Calu3 (cell line): ENCODE results near the gene UCP3. TPM values are rescaled to one million over a fixed set of nuclear protein-coding genes. Genes with fewer than 3 reads are reported as not detected.

ENCODE experiments used
- BruUV-seq: library from RNA; stranded (reverse); fragments of 400-500 nt; replicated peaks from 2 replicates; lab custom pipeline; 2021; lab: Mats Ljungman, UMichigan
- CTCF ChIA-PET: fragments of 300-600 bp; sonication (Branson Sonifier 250); formaldehyde crosslinking; loops from one replicate; lab custom pipeline; 2022; ENCODE audit warnings: antibody characterized with exemption; lab: Charles Lee
- DNase-seq: peaks from one replicate; pipeline ENCODE4 v3.0.0; 2022
- H3K27ac Mint-ChIP-seq: one replicate; pipeline ENCODE4 v1.8.0; 2022; ENCODE audit warnings: mixed read lengths; ENCODE audit not compliant: unreplicated experiment
- H3K27me3 Mint-ChIP-seq: one replicate; pipeline ENCODE4 v1.8.0; 2022; ENCODE audit warnings: mixed read lengths; ENCODE audit not compliant: unreplicated experiment
- H3K36me3 Mint-ChIP-seq: one replicate; pipeline ENCODE4 v1.8.0; 2022; ENCODE audit warnings: mild to moderate bottlenecking, moderate library complexity, mixed read lengths; ENCODE audit not compliant: insufficient read depth, unreplicated experiment
- H3K4me1 Mint-ChIP-seq: one replicate; pipeline ENCODE4 v1.8.0; 2022; ENCODE audit warnings: mild to moderate bottlenecking, low read depth, mixed read lengths; ENCODE audit not compliant: unreplicated experiment
- H3K4me3 Mint-ChIP-seq: one replicate; pipeline ENCODE4 v1.8.0; 2022; ENCODE audit warnings: mild to moderate bottlenecking, low read depth, moderate library complexity, mixed read lengths; ENCODE audit not compliant: unreplicated experiment
- H3K9me3 Mint-ChIP-seq: one replicate; pipeline ENCODE4 v1.8.0; 2022; ENCODE audit warnings: low read depth, mixed read lengths; ENCODE audit not compliant: unreplicated experiment
- intact Hi-C: fragments of 100-400 bp; cut with micrococcal nuclease; formaldehyde crosslinking; loops from one replicate; pipeline ENCODE4 v1.10.0; 2022; ENCODE audit not compliant: unreplicated experiment
- total RNA-seq: library from RNA; stranded (reverse); gene quantifications from 2 replicates; pipeline ENCODE4 v1.2.3, GENCODE V29; 2022
- TF ChIP-seq, protein P1 (sequence below): fragments of 200-600 bp; IDR thresholded peaks from one replicate; pipeline ENCODE4 v1.8.0; 2022; ENCODE audit warnings: antibody characterized with exemption; ENCODE audit not compliant: unreplicated experiment

UCP3 gene
- total RNA-seq, 1 experiment from 2014 or later, result 1.9 TPM

DNA sequence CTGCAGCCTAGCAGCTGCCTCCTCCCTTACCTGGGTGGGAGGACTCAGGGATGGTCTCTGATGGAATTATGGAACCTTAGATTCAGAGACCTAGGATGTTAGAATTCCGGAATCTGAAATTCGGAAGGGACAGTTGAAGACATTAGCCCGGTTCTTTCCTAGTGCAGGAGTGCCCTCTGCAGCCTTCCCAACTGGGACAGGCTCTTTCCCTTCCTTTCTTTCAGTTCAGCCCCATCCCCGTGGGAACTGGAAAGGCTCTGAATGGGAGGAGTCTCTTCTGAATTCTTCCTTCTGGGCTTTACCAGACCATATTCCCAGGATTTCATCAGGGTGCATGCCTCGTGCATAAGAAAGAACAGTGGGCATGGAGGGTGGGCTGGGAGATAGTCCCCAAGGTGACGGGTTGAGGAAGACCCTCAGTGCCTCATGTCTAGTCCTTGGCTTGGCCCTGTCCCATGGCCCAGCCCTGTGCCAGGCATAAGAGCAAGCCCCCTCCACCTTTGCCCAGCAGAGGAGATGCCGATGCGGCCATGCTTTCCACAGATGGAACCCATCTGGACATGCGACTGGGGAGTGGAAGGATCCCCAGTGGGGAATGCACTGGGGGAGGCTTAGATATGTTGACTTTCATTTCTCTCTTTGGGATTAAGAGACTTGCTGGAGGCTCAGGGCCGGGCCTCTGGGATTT, 43.7 kb downstream of the UCP3 start:
- CTCF ChIA-PET, result no interaction called here
- TF ChIP-seq, protein P1, sequence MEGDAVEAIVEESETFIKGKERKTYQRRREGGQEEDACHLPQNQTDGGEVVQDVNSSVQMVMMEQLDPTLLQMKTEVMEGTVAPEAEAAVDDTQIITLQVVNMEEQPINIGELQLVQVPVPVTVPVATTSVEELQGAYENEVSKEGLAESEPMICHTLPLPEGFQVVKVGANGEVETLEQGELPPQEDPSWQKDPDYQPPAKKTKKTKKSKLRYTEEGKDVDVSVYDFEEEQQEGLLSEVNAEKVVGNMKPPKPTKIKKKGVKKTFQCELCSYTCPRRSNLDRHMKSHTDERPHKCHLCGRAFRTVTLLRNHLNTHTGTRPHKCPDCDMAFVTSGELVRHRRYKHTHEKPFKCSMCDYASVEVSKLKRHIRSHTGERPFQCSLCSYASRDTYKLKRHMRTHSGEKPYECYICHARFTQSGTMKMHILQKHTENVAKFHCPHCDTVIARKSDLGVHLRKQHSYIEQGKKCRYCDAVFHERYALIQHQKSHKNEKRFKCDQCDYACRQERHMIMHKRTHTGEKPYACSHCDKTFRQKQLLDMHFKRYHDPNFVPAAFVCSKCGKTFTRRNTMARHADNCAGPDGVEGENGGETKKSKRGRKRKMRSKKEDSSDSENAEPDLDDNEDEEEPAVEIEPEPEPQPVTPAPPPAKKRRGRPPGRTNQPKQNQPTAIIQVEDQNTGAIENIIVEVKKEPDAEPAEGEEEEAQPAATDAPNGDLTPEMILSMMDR, result no peak
- no peak for DNase-seq
- H3K4me3 Mint-ChIP-seq, result no peak overlapping the region
- H3K9me3 Mint-ChIP-seq, result no peaks in the 10 kb centered on the region
- peaks cover 9% of the 10 kb centered on the region for H3K4me1 Mint-ChIP-seq
- no peaks in the 10 kb centered on the region for H3K36me3 Mint-ChIP-seq
- BruUV-seq, result no TSS peak
- intact Hi-C loops, result loop anchor here (2.0 to 10.0 kb wide), 2 partner anchors 126 to 210 kb away; partner anchors contain the start of genes C2CD3 and PPME1
- H3K27me3 Mint-ChIP-seq, result no peaks in the 10 kb centered on the region
- no peak overlapping the region for H3K27ac Mint-ChIP-seq

GRCh38 chr11:73963861-73964260, 45.0 kb downstream of the UCP3 start:
- Mint-ChIP-seq H3K36me3 (no peaks in the 10 kb centered on the region), H3K27ac (no peak overlapping the region), H3K4me1 (peaks cover 9% of the 10 kb centered on the region), H3K9me3 (no peaks in the 10 kb centered on the region), H3K27me3 (no peaks in the 10 kb centered on the region), H3K4me3 (no peak overlapping the region)
- intact Hi-C loops, result loop anchor here (2.0 to 10.0 kb wide), 2 partner anchors 127 to 211 kb away; partner anchors contain the start of genes C2CD3 and PPME1
- DNase-seq, result no peak
- CTCF ChIA-PET, result no interaction called here
- no TSS peak for BruUV-seq
- TF ChIP-seq, protein P1, result no peak

GRCh38 chr11:73962101-73962705, 46.7 kb downstream of the UCP3 start:
- no peaks in the 10 kb centered on the region for H3K27me3 Mint-ChIP-seq
- intact Hi-C loops, result loop anchor here (10.0 kb wide), 1 partner anchor 213 kb away; the partner anchor contains the start of genes C2CD3 and PPME1
- CTCF ChIA-PET, result no interaction called here
- no TSS peak for BruUV-seq
- no peak overlapping the region for H3K4me3 Mint-ChIP-seq
- H3K4me1 Mint-ChIP-seq, result peaks cover 9% of the 10 kb centered on the region
- H3K27ac Mint-ChIP-seq, result no peak overlapping the region
- H3K9me3 Mint-ChIP-seq, result no peaks in the 10 kb centered on the region
- H3K36me3 Mint-ChIP-seq, result peaks cover 6% of the 10 kb centered on the region
- TF ChIP-seq, protein P1, result no peak
- no peak for DNase-seq

GRCh38 chr11:73961321-73961720, 47.6 kb downstream of the UCP3 start:
- H3K36me3 Mint-ChIP-seq, result peaks cover 7% of the 10 kb centered on the region
- TF ChIP-seq, protein P1, result no peak
- CTCF ChIA-PET, result interaction anchor here (0.7 kb wide), 1 partner anchor 27 kb away, joined by 3 read pairs; no protein-coding TSS in a partner anchor
- H3K27ac Mint-ChIP-seq, result no peak overlapping the region
- no TSS peak for BruUV-seq
- no peaks in the 10 kb centered on the region for H3K9me3 Mint-ChIP-seq
- H3K27me3 Mint-ChIP-seq, result no peaks in the 10 kb centered on the region
- no peak overlapping the region for H3K4me3 Mint-ChIP-seq
- intact Hi-C loops, result loop anchor here (10.0 kb wide), 1 partner anchor 213 kb away; the partner anchor contains the start of genes C2CD3 and PPME1
- no peak for DNase-seq
- H3K4me1 Mint-ChIP-seq, result peaks cover 13% of the 10 kb centered on the region
